Measurements from ENCODE around the gene SLC9A2.

Gene SLC9A2, protein sequence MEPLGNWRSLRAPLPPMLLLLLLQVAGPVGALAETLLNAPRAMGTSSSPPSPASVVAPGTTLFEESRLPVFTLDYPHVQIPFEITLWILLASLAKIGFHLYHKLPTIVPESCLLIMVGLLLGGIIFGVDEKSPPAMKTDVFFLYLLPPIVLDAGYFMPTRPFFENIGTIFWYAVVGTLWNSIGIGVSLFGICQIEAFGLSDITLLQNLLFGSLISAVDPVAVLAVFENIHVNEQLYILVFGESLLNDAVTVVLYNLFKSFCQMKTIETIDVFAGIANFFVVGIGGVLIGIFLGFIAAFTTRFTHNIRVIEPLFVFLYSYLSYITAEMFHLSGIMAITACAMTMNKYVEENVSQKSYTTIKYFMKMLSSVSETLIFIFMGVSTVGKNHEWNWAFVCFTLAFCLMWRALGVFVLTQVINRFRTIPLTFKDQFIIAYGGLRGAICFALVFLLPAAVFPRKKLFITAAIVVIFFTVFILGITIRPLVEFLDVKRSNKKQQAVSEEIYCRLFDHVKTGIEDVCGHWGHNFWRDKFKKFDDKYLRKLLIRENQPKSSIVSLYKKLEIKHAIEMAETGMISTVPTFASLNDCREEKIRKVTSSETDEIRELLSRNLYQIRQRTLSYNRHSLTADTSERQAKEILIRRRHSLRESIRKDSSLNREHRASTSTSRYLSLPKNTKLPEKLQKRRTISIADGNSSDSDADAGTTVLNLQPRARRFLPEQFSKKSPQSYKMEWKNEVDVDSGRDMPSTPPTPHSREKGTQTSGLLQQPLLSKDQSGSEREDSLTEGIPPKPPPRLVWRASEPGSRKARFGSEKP

DNA sequence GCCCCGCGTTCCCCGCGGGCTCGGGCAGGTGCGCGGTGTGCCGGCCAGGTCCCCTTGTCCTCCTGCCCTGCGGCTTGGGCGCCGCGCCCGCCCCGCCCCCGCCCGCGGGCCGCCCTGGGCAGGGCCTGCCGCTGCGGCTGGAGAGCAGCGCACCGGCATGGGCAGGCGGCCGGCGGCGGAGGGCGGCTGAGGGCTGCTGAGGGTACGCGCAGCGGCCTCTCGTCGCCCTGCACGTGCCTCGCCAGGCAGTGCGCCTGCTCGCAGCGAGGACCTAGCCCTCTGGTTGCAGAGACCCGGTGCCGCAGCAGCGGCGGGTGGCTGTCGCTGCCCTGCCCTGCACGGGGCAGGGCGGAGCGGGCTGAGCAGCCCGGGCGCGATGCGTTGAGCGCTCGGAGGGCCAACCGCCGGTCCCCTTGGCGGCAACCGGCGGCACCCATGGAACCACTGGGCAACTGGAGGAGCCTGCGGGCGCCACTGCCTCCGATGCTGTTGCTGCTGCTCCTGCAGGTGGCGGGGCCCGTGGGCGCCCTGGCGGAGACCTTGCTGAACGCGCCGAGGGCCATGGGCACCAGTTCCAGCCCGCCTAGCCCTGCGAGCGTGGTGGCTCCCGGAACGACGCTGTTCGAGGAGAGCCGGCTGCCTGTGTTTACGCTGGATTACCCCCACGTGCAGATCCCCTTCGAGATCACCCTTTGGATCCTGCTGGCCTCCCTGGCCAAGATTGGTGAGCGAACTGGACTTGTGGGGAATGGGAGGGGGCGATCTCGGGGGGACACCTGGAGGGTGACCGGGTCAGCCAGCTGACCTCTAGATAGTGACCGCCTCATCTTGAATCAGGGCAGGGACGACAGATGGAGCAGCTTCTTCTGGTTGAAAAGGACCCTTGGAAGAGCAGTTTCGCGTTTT is at the start of gene SLC9A2:
SLC9A2 (plus strand) TSS at position 140 of the 906 bp plus-strand sequence; CDS start at position 436, 296 bp downstream.
- Mint-ChIP-seq H3K4me1 (ENCODE audit: low read depth) (peaks cover 14% of the 10 kb centered on the region), H3K36me3 (ENCODE audit: low read depth) (no peaks in the 10 kb centered on the region), H3K4me3 (peak within 1 kb of the TSS; percentile 72), H3K27ac (no peak within 1 kb of the TSS), H3K9me3 (no peaks in the 10 kb centered on the region), H3K27me3 (peaks cover 67% of the 10 kb centered on the region)

DNA sequence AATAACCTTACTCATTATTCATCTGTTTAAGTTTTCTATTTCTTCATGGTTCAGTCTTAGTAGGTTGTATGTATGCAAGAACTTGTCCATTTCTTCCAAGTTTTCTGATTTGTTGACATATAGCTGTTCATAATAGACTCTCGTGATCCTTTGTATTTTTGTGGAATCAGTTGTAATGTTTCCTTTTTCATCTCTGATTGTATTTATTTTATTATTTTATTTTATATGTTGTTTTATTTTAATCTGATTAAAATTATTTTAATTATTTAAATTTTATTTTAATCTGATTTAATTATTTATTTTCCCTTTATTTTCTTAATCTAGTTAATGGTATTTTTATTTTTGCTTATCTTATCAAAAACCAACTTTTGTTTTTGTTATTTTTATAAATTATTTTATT is 43.5 kb upstream of the SLC9A2 start:
- H3K4me3 Mint-ChIP-seq = no peak overlapping the region
- no peaks in the 10 kb centered on the region for H3K36me3 Mint-ChIP-seq (ENCODE audit: low read depth)
- H3K9me3 Mint-ChIP-seq = peaks cover 20% of the 10 kb centered on the region
- peaks cover 24% of the 10 kb centered on the region for H3K27me3 Mint-ChIP-seq
- H3K4me1 Mint-ChIP-seq (ENCODE audit: low read depth) = no peaks in the 10 kb centered on the region
- no peak overlapping the region for H3K27ac Mint-ChIP-seq

DNA sequence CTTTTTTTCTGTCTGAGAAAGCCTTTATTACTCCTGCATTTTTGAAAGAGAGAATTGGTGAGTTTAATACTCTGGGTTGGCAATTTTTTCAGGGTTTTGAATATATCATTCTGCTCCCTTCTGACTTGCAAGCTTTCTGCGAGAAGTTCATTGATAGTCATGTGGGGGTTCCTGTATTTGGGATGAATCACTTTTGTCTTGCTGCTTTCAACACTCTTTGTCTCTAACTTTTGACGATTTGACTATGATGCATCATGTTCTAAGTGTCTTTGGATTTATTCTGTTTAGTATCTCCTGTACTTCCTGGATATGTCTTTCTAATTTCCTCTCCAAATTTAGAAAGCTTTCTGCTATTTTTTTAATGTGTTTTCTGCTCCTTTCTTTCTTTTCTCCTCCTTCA is 41.0 kb upstream of the SLC9A2 start:
- H3K27ac Mint-ChIP-seq = no peak overlapping the region
- peaks cover 26% of the 10 kb centered on the region for H3K27me3 Mint-ChIP-seq
- H3K9me3 Mint-ChIP-seq = peaks cover 18% of the 10 kb centered on the region
- no peaks in the 10 kb centered on the region for H3K36me3 Mint-ChIP-seq (ENCODE audit: low read depth)
- H3K4me3 Mint-ChIP-seq = no peak overlapping the region
- H3K4me1 Mint-ChIP-seq (ENCODE audit: low read depth) = peaks cover 7% of the 10 kb centered on the region

DNA sequence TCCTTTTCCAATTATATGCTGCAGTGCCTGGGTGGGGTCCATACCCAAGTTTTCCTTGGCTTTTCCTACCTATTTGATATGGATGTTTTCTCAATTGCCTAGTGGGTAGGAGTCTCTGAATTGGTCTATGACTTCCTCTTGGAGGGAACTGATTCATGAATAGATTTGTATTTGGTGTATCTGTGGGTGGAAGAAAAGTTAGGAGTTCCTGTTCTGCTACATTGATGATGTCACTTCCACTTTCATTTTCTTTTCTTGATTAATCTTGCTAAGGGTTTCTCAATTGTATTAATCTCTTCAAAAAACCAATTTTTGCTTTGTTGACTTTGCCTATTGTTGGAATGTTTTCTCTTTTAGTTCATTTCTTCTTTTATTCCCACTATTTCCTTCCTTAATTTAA is 37.4 kb upstream of the SLC9A2 start:
- Mint-ChIP-seq H3K27me3 (peaks cover 14% of the 10 kb centered on the region), H3K4me3 (peak overlapping the region; percentile 14), H3K9me3 (peaks cover 10% of the 10 kb centered on the region), H3K4me1 (ENCODE audit: low read depth) (peaks cover 7% of the 10 kb centered on the region), H3K36me3 (ENCODE audit: low read depth) (no peaks in the 10 kb centered on the region), H3K27ac (no peak overlapping the region)

DNA sequence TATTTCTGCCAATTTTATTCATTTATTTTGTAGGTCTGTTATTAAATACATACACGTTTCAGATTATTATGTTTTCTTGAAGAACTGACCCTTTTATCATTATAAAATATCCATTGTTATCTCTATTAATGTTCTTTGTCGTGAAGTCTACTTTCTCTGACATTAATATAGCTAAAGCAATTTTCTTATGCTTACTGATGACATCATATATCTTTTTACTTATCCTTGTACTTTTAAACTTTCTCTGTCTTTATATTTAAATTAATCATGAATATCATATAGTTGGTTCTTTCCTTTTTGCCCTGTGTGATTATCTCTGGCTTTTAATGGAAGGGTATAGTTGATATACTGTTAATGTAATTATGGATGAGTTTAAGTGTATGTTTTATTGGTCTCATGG is 36.5 kb upstream of the SLC9A2 start:
- H3K4me1 Mint-ChIP-seq (ENCODE audit: low read depth) = peaks cover 7% of the 10 kb centered on the region
- H3K36me3 Mint-ChIP-seq (ENCODE audit: low read depth) = no peaks in the 10 kb centered on the region

DNA sequence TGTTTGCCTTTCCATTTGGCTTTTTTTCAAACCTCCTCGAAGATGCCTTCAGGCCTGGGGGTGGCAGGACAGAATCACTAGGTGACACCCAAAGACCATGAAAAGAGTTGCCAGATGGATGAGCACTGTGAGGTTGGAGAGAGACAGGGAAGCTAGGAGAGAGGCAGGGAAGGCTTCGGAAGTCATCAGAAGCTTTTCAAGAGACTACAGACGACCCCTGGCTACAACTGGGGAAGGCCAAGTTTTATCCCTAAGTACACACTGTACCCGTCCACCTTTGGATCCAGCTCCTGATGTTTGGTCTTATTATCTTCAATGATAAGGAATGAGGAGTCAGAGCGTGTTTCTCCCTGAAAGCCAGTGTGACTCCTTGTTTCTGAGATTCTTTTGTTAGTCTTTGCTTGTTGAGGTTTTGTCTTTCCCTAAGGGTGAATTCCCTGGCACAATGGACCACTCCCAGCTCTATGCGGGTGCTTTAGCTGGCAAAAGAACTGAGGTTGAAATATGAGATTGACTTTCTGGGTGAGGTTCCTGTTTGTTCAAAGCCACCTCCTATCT is 33.4 kb upstream of the SLC9A2 start:
- H3K27me3 Mint-ChIP-seq = peaks cover 6% of the 10 kb centered on the region
- no peak overlapping the region for H3K27ac Mint-ChIP-seq
- H3K4me3 Mint-ChIP-seq = no peak overlapping the region
- H3K36me3 Mint-ChIP-seq (ENCODE audit: low read depth) = no peaks in the 10 kb centered on the region
- peaks cover 1% of the 10 kb centered on the region for H3K9me3 Mint-ChIP-seq
- H3K4me1 Mint-ChIP-seq (ENCODE audit: low read depth) = peaks cover 7% of the 10 kb centered on the region

More for the DNA sequence above, 36.5 kb upstream of the SLC9A2 start:
- Mint-ChIP-seq H3K4me3 (no peak overlapping the region), H3K27me3 (peaks cover 9% of the 10 kb centered on the region), H3K27ac (no peak overlapping the region), H3K9me3 (peaks cover 4% of the 10 kb centered on the region)

DNA sequence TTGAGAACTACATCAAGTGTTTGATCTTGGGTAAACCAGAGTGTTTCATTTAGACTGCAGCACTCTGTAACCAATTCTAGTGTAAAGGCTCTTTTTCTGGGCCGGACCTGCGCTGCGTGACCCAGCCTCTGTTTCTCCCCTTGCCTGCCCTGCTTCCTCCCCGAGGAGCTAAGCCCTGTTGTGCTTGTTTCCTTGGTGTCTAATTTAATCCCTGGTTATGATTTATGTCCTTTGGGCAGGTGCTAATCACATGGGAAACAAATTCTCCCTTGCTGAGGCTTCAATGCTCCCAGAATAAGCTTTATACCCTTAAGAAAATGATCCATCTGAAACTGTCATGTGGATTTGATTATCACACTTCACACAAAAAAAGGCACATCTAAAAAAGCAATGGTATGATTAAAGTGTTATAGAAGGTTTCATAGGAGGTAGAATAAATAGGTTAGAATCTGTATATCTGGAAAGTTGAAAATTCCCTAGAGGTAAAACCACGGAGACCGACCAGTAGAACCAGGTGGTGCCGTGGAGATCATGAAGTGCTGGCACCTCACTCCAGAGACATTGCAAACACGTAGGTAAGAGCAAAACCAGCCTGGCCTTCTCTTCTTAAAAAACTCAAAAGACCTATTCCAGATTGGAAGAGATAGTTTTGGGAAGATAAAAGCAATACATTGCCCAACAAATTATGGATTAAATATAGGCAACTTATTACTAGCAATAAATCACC is 31.0 kb upstream of the SLC9A2 start:
- no peaks in the 10 kb centered on the region for H3K4me1 Mint-ChIP-seq (ENCODE audit: low read depth)
- no peak overlapping the region for H3K27ac Mint-ChIP-seq

DNA sequence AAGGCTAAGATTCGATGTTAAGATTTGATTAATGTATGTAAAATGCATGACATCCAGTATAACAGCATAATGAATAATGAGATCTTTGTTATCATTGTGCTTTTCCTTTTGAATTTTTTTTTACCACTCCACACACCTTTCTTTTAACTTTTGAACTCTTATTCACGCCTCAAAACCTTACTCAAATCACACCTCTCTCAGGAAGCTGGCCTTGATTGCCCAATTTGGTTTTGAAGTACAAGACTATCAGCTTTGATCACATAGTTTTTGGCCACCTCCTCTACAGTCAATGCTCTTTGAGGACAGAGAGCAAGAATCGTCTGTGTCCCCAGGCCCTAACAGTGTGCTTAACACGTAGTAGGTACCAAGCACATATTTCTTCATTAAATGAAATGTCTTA is 29.9 kb upstream of the SLC9A2 start:
- peaks cover 5% of the 10 kb centered on the region for H3K27me3 Mint-ChIP-seq
- H3K4me3 Mint-ChIP-seq = no peak overlapping the region
- H3K36me3 Mint-ChIP-seq (ENCODE audit: low read depth) = no peaks in the 10 kb centered on the region
- H3K9me3 Mint-ChIP-seq = no peaks in the 10 kb centered on the region
- no peaks in the 10 kb centered on the region for H3K4me1 Mint-ChIP-seq (ENCODE audit: low read depth)
- no peak overlapping the region for H3K27ac Mint-ChIP-seq

More for the DNA sequence above, 31.0 kb upstream of the SLC9A2 start:
- Mint-ChIP-seq H3K9me3 (no peaks in the 10 kb centered on the region), H3K36me3 (ENCODE audit: low read depth) (no peaks in the 10 kb centered on the region), H3K4me3 (no peak overlapping the region), H3K27me3 (peaks cover 5% of the 10 kb centered on the region)

DNA sequence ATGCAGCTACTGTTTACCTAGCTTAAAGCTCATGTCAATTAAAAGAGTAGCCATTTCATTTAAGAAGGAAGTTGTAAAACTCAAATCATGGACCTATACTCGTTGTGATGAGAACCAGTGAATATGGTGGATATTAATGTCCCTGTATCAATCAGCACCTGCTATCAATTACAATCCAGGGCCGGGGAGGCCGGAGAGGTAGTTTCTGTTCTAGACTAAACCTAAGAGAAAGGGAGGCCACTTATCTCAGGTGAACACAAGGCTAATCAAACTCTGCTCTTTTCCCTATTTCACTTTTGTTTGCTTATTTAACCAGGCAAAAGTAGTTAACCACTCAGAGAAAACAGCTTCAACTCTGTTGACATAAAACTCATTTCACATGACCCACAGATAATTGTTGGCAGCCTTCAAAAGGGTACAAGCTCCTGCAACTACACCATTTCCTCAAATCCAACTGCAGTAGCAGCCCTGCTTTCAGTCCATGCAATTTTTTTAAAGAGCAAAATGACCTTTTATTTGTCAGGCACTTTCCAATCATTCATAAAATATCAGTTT is 27.8 kb upstream of the SLC9A2 start:
- no peak overlapping the region for H3K4me3 Mint-ChIP-seq

DNA sequence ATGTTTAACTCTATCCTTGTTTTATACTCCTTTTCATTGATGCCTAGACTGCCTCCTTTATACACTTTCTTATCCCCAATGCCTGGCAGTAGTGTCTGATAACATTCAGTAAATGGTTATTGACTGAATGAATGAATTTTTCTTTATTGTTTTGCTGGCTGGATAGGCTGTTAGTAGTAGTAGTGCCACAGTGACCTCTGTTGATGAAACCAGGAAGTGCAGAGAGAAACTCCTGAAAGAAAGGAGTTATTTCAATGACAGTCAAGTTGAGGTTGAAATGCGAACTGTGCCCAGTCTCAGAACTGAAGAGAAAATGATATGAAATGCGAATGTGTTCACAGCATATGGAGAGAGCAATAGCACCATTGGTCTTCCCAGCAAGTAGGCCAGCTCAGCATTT is 26.8 kb upstream of the SLC9A2 start:
- Mint-ChIP-seq H3K36me3 (ENCODE audit: low read depth) (no peaks in the 10 kb centered on the region), H3K9me3 (no peaks in the 10 kb centered on the region), H3K4me1 (ENCODE audit: low read depth) (no peaks in the 10 kb centered on the region), H3K27ac (no peak overlapping the region), H3K4me3 (no peak overlapping the region), H3K27me3 (peaks cover 11% of the 10 kb centered on the region)

More for the DNA sequence above, 27.8 kb upstream of the SLC9A2 start:
- H3K4me1 Mint-ChIP-seq (ENCODE audit: low read depth) = no peaks in the 10 kb centered on the region
- no peaks in the 10 kb centered on the region for H3K9me3 Mint-ChIP-seq
- peaks cover 11% of the 10 kb centered on the region for H3K27me3 Mint-ChIP-seq
- no peak overlapping the region for H3K27ac Mint-ChIP-seq
- no peaks in the 10 kb centered on the region for H3K36me3 Mint-ChIP-seq (ENCODE audit: low read depth)

DNA sequence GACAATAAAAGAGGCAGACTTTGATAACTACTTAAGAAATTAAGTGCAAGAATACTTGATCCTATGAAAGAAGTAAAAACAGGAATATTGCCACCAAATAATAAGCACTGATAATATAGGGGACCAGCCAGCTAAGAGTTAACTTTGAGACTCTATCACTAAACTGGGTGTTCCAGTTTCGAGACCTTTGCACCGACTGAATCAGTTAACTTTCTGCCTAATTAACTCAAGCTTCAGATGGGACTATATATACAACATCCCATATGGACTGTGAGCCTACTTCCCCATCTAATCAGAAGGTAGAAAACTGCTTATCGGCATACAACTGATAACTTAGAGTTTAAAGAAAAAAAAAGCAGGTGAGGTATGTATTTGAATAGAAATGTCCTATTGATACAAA is 25.8 kb upstream of the SLC9A2 start:
- Mint-ChIP-seq H3K9me3 (no peaks in the 10 kb centered on the region), H3K27ac (no peak overlapping the region), H3K27me3 (peaks cover 11% of the 10 kb centered on the region), H3K4me3 (no peak overlapping the region), H3K36me3 (ENCODE audit: low read depth) (no peaks in the 10 kb centered on the region), H3K4me1 (ENCODE audit: low read depth) (no peaks in the 10 kb centered on the region)

DNA sequence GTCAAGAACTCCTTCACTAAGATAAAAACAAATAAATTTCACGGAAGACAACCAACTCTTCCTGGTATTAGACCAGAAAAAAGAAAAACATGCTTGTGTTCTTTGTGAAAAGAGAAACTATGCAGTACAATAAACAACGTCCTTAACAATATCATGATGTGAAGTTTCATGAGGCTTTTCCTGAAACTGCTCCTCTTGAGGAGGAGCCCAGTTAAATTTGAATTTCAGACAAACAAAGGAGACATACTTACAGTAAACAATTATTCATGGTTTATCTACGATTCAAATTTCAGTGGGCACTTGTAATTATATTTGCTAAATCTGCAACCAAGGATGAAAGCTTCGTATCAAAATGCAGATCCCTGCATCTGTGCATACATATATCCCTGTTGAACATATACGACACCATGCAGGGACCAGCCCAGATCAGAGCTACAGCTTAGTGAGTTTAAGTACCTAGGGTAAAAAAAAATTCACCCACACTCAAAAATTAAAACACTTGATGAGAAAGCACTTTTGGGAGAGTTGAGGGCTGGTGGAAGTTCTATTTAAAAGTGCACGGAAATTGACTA is 24.8 kb upstream of the SLC9A2 start:
- H3K9me3 Mint-ChIP-seq = no peaks in the 10 kb centered on the region
- H3K4me3 Mint-ChIP-seq = no peak overlapping the region
- H3K27ac Mint-ChIP-seq = no peak overlapping the region
- H3K4me1 Mint-ChIP-seq (ENCODE audit: low read depth) = no peaks in the 10 kb centered on the region
- H3K27me3 Mint-ChIP-seq = peaks cover 7% of the 10 kb centered on the region
- H3K36me3 Mint-ChIP-seq (ENCODE audit: low read depth) = no peaks in the 10 kb centered on the region

DNA sequence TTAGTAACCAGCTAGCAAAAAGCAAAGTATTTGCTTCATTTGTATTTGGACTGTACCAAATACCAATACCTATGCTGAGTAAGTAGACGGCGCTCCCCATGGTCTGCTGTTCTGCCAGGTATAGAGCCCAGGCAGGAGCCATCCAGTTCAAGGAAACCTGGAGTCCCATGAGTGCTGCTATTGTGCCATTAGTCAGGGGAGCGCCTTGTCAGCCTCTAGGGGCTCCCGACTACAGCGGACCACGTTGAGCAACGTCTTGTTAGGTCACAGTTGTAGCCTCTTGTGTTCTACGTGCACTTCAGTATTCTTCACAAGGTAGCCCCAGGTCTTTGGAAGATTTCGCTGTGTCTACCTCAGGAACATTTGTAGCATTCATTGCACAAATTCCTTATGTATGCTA is 21.6 kb upstream of the SLC9A2 start:
- no peak overlapping the region for H3K27ac Mint-ChIP-seq
- no peaks in the 10 kb centered on the region for H3K9me3 Mint-ChIP-seq
- H3K4me3 Mint-ChIP-seq = no peak overlapping the region
- H3K36me3 Mint-ChIP-seq (ENCODE audit: low read depth) = no peaks in the 10 kb centered on the region
- peaks cover 15% of the 10 kb centered on the region for H3K27me3 Mint-ChIP-seq
- no peaks in the 10 kb centered on the region for H3K4me1 Mint-ChIP-seq (ENCODE audit: low read depth)

All from stimulated activated naive CD8-positive, alpha-beta T cell treated with anti-CD3 and anti-CD28 coated beads, Interleukin-15, Interleukin-2, amounts not matched to agents 100 ng/mL and 50 ng/mL, for 24 hours (primary cell).